Mucosa of descending colon (tissue), 3 donors: ENCODE results near the gene POLR2F. TPM values are rescaled to one million over a fixed set of nuclear protein-coding genes. Genes with fewer than 3 reads are reported as not detected.

Source experiments
- ATAC-seq: fragments of 200-7000 bp; cut with Tn5 transposase; one replicate; pipeline ENCODE4 v1.9.1; 2020; ENCODE audit warnings: mild to moderate bottlenecking, moderate library complexity
- DNase-seq, 3 donors: peaks; one replicate each; pipeline ENCODE4 v3.0.0-alpha.2; 2020
- H3K36me3 ChIP-seq: fragments of 200-600 bp; one replicate; pipeline ENCODE4 v1.8.0; 2021; ENCODE audit warnings: low read depth, mild to moderate bottlenecking
- H3K4me1 ChIP-seq: fragments of 200-600 bp; one replicate; pipeline ENCODE4 v1.8.0; 2021; ENCODE audit warnings: low read depth, mild to moderate bottlenecking
- H3K4me3 ChIP-seq: fragments of 200-600 bp; one replicate; pipeline ENCODE4 v1.8.0; 2021; ENCODE audit warnings: mild to moderate bottlenecking
- H3K9me3 ChIP-seq: fragments of 200-600 bp; one replicate; pipeline ENCODE4 v1.8.0; 2021; ENCODE audit warnings: mild to moderate bottlenecking
- intact Hi-C, 2 donors: fragments of 100-400 bp; cut with DNase I in 1 of 2; cut with micrococcal nuclease in 1 of 2; formaldehyde crosslinking; loops; one replicate each; pipeline versions ENCODE4 v1.11.0 to v1.11.1; 2022; cut with DNase I, micrococcal nuclease
- total RNA-seq, 3 donors: library from RNA; stranded (reverse); fragmentation: NEBNext Ultra II Directional in 2 of 3; extraction: Animal tissue kit (Norgen Biotek cat#: 25700) in 2 of 3; gene quantifications; one replicate each; pipeline versions ENCODE4 v1.2.1 to v1.2.4, GENCODE V29; 2021 to 2023
- TF ChIP-seq, protein P1 (sequence below): fragments of 200-600 bp; IDR thresholded peaks from one replicate; pipeline ENCODE4 v1.8.0; 2022; ENCODE audit warnings: antibody characterized with exemption, mild to moderate bottlenecking
- donor health status: DM: no; HTN: no; CAD: no; lungs with moderate emphysema.
- donor health status: DM: no; HTN: no; CAD: no.
- donor health status: DM: no; HTN: yes; CAD: no.

POLR2F gene
- total RNA-seq, 3 donors from 2014 or later: 54.4 to 69.3 (median 61.3) TPM

DNA sequence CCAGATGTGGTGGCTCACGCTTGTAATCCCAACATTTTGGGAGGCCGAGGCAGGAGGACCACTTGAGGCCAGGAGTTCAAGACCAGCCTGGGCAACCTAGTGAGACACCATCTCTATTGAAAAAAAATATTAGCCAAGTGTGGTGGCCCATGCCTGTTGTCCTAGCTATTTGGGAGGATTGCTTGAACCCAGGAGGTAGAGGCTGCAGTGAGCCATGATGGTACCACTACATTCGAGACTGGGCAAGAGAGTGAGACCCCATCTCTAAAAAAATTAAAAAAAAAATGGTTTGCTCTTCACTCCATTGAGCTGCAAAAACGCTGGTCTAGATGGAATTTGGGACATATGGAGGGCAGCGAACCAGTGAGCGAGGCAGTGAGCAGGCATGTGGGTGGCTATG is 52.4 kb downstream of the POLR2F start:
- DNase-seq: no peak
- Histone ChIP-seq H3K4me1 (no peaks in the 10 kb centered on the region), H3K4me3 (no peak overlapping the region), H3K9me3 (no peaks in the 10 kb centered on the region), H3K36me3 (no peaks in the 10 kb centered on the region)
- no peak for ATAC-seq
- intact Hi-C loops: no loop called here
- TF ChIP-seq, protein P1, sequence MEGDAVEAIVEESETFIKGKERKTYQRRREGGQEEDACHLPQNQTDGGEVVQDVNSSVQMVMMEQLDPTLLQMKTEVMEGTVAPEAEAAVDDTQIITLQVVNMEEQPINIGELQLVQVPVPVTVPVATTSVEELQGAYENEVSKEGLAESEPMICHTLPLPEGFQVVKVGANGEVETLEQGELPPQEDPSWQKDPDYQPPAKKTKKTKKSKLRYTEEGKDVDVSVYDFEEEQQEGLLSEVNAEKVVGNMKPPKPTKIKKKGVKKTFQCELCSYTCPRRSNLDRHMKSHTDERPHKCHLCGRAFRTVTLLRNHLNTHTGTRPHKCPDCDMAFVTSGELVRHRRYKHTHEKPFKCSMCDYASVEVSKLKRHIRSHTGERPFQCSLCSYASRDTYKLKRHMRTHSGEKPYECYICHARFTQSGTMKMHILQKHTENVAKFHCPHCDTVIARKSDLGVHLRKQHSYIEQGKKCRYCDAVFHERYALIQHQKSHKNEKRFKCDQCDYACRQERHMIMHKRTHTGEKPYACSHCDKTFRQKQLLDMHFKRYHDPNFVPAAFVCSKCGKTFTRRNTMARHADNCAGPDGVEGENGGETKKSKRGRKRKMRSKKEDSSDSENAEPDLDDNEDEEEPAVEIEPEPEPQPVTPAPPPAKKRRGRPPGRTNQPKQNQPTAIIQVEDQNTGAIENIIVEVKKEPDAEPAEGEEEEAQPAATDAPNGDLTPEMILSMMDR: no peak

DNA sequence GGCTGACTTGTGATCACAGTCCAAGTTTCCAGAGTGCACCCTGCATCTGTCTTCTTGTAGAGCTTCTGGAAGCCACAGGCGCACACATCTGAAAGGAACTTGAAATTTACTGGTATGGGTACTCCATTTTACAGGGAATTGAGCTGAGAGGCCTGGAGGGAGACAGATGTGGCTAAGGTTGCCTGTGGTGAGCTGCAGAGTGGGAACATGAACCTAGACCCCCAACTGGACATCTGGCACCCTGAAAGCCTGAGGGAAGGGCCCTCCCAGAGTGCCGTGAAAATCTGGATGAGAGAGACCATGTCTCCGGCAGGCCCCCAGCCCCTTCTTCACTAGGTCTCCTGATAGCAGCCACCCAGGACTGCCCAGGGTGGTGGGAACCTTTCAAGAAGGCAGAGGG is 53.4 kb downstream of the POLR2F start:
- intact Hi-C loops: no loop called here
- Histone ChIP-seq H3K4me3 (no peak overlapping the region), H3K36me3 (no peaks in the 10 kb centered on the region), H3K4me1 (no peaks in the 10 kb centered on the region), H3K9me3 (no peaks in the 10 kb centered on the region)
- TF ChIP-seq, protein P1: no peak
- ATAC-seq: no peak
- DNase-seq: no peak

DNA sequence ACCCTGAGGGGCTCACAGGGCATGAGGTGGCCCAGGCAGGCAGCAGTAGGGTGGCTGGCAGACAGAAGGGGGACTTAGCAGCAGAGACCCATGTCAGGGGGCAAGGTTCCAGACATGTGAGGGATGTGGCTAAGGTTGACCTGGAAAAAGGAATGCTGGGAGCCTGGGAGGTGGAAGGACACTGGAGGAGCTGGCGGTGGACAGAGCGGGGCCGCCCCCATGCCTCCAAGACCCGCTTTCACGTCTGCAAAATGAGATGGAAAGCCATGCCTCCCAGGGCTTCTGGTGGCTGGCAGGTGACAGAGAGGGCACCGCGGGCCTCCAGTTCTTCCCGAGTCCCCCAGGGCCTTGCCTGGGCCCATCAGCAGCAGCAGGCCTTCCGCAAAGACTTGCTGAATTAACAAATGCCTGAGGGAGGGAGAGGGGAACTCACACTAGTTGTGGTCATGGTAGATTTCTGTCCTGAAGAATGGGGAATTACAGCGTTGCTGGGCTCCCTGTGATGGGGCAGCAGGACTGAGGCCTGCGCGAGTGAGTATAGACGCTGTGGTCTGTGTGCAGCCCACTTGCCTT is 53.9 kb downstream of the POLR2F start:
- H3K4me3 ChIP-seq: no peak overlapping the region
- intact Hi-C loops: no loop called here
- ATAC-seq: no peak

DNA sequence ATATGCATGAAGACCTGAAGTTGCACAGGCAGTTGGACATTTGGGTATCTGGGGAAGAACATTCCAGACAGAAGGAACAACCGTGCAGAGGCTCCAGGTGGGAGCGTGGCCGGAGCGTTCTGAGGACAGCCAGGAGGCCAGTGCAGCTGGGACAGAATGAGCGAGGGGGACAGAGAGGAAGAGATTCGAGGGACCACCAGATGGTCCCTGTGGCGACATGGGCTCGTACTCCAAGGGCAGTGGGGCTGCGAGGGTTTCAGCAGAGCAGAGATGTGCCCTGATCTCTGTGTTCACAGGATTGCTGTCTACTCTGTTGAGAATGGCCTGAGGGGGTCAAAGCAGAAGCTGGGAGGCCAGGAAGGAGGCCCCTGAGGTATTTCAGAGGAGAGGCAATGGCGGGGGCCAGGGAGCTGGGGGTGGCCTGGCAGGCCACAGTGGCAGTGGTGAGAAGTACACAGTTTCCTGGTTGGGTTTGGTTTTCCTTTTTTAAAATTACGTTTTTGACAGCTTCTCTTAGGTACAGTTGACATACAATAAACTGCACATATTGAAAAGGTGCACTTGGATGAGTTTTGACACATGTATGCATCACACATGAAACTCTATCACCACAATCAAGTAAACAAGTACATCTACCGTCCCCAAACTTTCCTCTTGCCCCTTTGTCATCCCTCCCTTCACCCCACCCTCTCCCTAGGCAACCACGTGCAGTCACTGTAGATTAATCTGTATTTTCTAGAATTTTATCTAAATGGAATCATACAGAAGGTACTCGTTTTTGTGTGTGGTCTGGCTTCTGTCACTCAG is 55.7 kb downstream of the POLR2F start:
- intact Hi-C loops: no loop called here
- Histone ChIP-seq H3K9me3 (no peaks in the 10 kb centered on the region), H3K36me3 (no peaks in the 10 kb centered on the region), H3K4me3 (no peak overlapping the region), H3K4me1 (no peaks in the 10 kb centered on the region)
- no peak for DNase-seq
- no peak for ATAC-seq
- TF ChIP-seq, protein P1: no peak

More for the DNA sequence above, 53.9 kb downstream of the POLR2F start:
- no peaks in the 10 kb centered on the region for H3K36me3 ChIP-seq
- no peaks in the 10 kb centered on the region for H3K9me3 ChIP-seq
- H3K4me1 ChIP-seq: no peaks in the 10 kb centered on the region
- DNase-seq: no peak
- TF ChIP-seq, protein P1: no peak

DNA sequence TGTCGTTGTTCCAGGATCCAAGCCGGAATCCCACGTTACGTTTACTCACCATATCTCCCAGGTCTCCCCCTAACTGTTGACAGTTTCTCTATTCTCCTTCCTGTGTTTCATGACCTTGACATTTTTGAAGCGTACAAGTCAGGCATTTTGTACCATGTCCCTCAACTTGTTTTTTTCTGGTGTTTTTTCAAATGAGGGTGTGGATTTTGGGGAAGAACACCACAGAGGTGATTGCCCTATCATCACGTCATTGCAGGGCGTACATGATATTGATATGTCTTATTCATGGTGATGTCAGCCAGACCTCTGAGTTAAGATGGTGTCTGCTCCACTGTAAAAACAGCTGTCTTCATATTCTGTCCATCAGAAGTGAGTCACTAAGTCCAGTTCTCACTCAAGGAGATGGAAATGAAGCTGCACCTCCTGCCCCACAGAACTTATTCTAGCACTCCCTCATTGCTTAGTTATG is 59.1 kb downstream of the POLR2F start:
- Histone ChIP-seq H3K36me3 (no peaks in the 10 kb centered on the region), H3K4me1 (peaks cover 7% of the 10 kb centered on the region), H3K4me3 (no peak overlapping the region), H3K9me3 (no peaks in the 10 kb centered on the region)
- intact Hi-C loops: no loop called here
- DNase-seq: no peak
- TF ChIP-seq, protein P1: no peak
- no peak for ATAC-seq
